BE2C (cell line): ENCODE measurements around the gene SLC6A18.

ENCODE experiments used
- DNase-seq: peaks from one replicate; pipeline ENCODE4 v3.0.0-alpha.2; 2020
- H3K27me3 ChIP-seq: fragments of 250-450 bp; sonication (Bioruptor Pico); 2 replicates; pipeline ENCODE4 v1.5.1; 2020; ENCODE audit warnings: mild to moderate bottlenecking
- H3K36me3 ChIP-seq: fragments of 250-450 bp; sonication (Bioruptor Pico); 2 replicates; pipeline ENCODE4 v1.5.1; 2020; ENCODE audit warnings: mild to moderate bottlenecking
- H3K4me1 ChIP-seq: fragments of 250-450 bp; sonication (Bioruptor Pico); 2 replicates; pipeline ENCODE4 v1.5.1; 2020
- H3K4me3 ChIP-seq: 2 replicates; pipeline ENCODE4 v1.5.1; 2011; ENCODE audit warnings: low read depth, low read length
- H3K9me3 ChIP-seq: fragments of 250-450 bp; sonication (Bioruptor Pico); 2 replicates; pipeline ENCODE4 v1.5.1; 2020
- TF ChIP-seq, protein P1 (sequence below): IDR thresholded peaks from 2 replicates; pipeline ENCODE4 v1.5.1; 2012; ENCODE audit warnings: mild to moderate bottlenecking, low read depth, low read length

SLC6A18 gene

DNA sequence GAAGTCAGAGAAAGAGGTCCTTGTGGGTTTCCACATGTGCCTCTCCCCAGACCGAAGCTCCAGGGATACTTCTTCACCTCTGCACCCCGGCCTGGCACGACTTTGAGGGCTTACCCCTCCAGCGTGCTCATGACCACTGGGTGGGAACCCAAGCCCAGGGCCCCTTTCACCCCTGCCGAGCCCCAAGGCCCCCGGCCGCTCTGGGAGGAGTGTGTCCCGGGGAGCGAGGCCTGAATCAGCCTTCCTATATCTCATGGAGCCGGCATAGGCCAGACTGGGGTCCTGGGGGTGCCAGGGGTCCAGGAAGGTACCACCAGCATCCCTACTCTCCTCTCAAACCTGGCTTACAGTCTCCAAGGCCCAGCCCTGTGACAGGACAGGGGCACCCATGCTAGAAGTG is 52.6 kb downstream of the SLC6A18 start:
- Histone ChIP-seq H3K4me3 (no peak overlapping the region), H3K27me3 (no peaks in the 10 kb centered on the region), H3K9me3 (no peaks in the 10 kb centered on the region), H3K4me1 (no peaks in the 10 kb centered on the region), H3K36me3 (no peaks in the 10 kb centered on the region)
- TF ChIP-seq, protein P1, sequence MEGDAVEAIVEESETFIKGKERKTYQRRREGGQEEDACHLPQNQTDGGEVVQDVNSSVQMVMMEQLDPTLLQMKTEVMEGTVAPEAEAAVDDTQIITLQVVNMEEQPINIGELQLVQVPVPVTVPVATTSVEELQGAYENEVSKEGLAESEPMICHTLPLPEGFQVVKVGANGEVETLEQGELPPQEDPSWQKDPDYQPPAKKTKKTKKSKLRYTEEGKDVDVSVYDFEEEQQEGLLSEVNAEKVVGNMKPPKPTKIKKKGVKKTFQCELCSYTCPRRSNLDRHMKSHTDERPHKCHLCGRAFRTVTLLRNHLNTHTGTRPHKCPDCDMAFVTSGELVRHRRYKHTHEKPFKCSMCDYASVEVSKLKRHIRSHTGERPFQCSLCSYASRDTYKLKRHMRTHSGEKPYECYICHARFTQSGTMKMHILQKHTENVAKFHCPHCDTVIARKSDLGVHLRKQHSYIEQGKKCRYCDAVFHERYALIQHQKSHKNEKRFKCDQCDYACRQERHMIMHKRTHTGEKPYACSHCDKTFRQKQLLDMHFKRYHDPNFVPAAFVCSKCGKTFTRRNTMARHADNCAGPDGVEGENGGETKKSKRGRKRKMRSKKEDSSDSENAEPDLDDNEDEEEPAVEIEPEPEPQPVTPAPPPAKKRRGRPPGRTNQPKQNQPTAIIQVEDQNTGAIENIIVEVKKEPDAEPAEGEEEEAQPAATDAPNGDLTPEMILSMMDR = no peak
- DNase-seq = no peak

DNA sequence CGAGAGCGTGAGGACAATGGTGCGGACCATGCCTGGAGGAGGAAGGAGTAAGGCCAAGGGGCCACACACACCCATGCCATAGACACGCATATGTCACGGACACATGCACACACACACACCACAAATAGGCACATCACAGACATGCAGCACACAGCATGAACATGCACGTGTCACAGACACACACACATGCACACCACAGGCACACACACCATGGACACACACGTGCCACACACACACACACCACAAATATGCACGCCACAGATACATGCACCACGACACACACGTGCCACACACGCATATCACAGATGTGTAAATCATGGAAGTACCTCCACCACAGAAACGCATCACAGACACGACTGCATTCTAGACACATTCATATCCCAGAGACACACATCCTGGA is 53.0 kb downstream of the SLC6A18 start:
- DNase-seq = no peak
- no peaks in the 10 kb centered on the region for H3K27me3 ChIP-seq
- TF ChIP-seq, protein P1 = no peak
- no peaks in the 10 kb centered on the region for H3K4me1 ChIP-seq
- H3K9me3 ChIP-seq = no peaks in the 10 kb centered on the region
- no peak overlapping the region for H3K4me3 ChIP-seq
- H3K36me3 ChIP-seq = no peaks in the 10 kb centered on the region

DNA sequence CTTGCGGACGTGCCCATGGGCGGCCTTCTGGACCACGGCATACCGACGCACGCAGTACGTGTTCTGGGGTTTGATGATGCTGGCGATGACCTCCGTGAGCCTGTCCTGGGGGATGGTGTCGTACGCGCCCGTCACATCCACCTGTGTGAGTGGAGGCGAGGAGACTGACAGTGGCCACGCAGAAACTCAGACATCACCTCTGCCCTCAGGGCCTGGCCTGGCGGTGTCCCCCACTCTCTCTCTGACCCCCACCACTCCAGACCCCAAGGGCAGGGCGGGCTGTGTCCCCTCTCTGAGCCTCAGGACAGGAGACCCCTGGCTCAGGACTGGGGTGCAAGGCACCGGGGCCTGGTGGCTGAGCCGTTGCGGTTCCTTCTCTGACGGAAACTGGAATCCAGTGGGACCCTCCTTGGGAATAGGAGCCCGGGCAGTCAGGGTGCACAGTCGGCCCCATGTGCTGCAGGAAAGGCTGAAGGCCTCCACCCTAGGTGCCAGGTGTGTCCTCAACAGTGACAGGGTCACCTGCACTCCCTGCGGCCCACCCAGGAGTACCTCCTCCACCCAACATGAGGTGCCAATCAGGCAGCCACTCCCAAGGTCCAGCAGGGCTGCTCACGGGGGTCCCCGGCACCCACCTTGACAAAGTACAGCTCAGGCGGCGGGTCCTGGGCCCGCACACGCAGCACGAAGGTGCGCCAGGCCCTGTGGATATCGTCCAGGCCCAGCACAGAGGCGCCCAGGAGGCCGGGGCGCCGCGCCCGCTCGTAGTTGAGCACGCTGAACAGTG is 53.7 kb downstream of the SLC6A18 start:
- H3K36me3 ChIP-seq = no peaks in the 10 kb centered on the region
- no peaks in the 10 kb centered on the region for H3K27me3 ChIP-seq
- no peaks in the 10 kb centered on the region for H3K4me1 ChIP-seq
- no peak overlapping the region for H3K4me3 ChIP-seq
- H3K9me3 ChIP-seq = no peaks in the 10 kb centered on the region
- no peak for DNase-seq
- TF ChIP-seq, protein P1 = no peak

DNA sequence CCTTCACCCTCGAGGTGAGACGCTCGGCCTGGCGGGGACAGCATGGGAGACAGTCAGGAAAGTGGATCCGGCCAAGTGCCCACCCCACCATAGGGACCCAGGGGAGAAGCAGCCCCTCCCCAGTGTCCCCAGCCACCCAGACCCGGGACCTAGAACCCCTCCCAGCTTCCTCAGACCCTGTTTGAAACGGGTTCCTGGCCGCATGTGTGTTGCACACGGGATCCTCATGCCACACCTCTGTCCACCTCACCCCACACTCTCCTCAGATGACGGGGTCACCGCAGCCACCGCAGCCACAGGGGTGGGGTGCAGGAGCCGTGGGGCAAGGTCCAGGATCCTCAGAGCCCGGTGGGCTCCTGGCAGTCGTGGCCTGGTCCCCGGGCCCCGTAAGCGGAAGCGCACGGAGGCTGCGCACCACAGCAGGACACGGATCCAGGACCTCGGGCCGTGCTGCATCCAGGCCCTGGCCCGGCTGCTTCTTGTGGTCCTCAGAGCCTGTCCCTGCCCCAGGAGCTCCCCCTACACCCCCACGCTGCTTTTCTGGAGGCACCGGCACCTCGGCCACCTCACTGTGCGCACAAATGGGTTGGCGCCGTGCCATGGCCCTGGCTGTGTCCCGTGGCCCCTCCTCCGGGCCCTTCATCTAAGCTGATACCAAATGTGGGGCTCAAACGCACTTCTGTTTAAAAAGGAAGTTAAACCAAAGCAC is 54.4 kb downstream of the SLC6A18 start:
- no peaks in the 10 kb centered on the region for H3K4me1 ChIP-seq

DNA sequence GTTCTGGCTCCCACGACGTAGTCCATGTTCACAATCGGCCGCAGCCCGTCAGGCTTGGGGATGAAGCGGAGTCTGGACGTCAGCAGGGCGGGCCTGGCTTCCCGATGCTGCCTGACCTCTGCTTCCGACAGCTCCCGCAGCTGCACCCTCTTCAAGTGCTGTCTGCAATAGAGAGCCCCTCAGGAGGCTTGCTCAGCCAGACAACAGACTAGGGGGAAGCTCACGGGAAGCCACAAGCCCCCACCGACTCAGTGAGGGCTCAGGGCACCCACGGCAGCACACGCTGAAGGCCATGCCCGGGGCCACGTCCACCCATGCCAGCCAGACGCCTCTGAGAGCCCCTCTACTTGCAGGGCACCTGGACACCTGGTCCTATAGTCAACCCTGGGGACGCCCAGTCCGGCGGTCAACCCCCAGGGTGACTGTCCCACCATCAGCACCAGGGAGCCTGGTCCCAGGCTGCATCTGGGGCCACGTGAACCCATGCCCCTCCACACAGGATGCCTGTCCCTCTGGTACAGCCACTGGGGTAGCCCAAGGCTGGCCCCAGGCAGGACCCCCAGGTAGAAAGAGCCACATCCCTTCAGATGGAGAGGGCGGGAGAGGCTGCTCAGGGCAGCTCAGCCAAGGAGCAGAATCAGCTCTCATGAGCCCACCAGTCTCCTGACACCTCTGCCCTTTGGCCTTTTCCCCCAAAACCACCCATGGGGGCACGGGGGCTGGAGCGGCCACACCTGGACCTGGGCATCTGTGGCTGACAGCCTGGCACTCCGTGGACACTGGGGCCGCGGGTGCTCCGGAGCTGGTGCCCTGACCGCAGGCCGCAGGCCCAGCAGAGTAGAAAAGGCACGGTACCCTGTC is 55.2 kb downstream of the SLC6A18 start:
- H3K9me3 ChIP-seq = no peaks in the 10 kb centered on the region
- no peaks in the 10 kb centered on the region for H3K27me3 ChIP-seq
- no peaks in the 10 kb centered on the region for H3K4me1 ChIP-seq
- no peak overlapping the region for H3K4me3 ChIP-seq
- DNase-seq = no peak
- H3K36me3 ChIP-seq = no peaks in the 10 kb centered on the region
- TF ChIP-seq, protein P1 = no peak

More for the DNA sequence above, 54.4 kb downstream of the SLC6A18 start:
- TF ChIP-seq, protein P1 = no peak
- no peak overlapping the region for H3K4me3 ChIP-seq
- no peaks in the 10 kb centered on the region for H3K36me3 ChIP-seq
- H3K9me3 ChIP-seq = no peaks in the 10 kb centered on the region
- DNase-seq = no peak
- no peaks in the 10 kb centered on the region for H3K27me3 ChIP-seq
